NCI-H1048 (cell line): ENCODE measurements around the gene PFKM.

Experiments
- DNase-seq: peaks from one replicate; lab custom pipeline; 2025; lab: John Stamatoyannopoulos, UW

PFKM gene

GRCh38 chr12:48187916-48188695, 68.9 kb downstream of the PFKM start:
- no peak for DNase-seq

- peak; percentile 33 for DNase-seq
Measured at GRCh38 chr12:48189331-48190125, 70.4 kb downstream of the PFKM start.

- DNase-seq, result no peak
Measured at GRCh38 chr12:48191096-48191495, 71.9 kb downstream of the PFKM start.

GRCh38 chr12:48192861-48193260, 73.7 kb downstream of the PFKM start:
- DNase-seq, result no peak

- DNase-seq, result no peak
Measured at GRCh38 chr12:48193623-48194022, 74.5 kb downstream of the PFKM start.

- DNase-seq, result no peak
Measured at GRCh38 chr12:48194799-48195201, 75.6 kb downstream of the PFKM start.
